Measurements from ENCODE around the gene NOX5. TPM values are rescaled to one million over a fixed set of nuclear protein-coding genes. Genes with fewer than 3 reads are reported as not detected.

NOX5 gene
- total RNA-seq, 6 experiments from 2014 or later: 0.06 to 0.15 (median 0.11) TPM; not detected in 3

- H3K27ac ChIP-seq: no peak overlapping the region
- 13% methylated on average over 10 of the region's 10 CpGs for WGBS (ENCODE audit: insufficient coverage, low coverage, low lambda C conversion rate, missing lambda C conversion rate)
- no peaks in the 10 kb centered on the region for H3K27me3 ChIP-seq
- no peak for TF ChIP-seq POLR2A (IDR thresholded peaks at IDR 0.05)
- TF ChIP-seq CTCF (IDR thresholded peaks at IDR 0.05): no peak
- DNase-seq (no peak), ATAC-seq (peak; percentile 36 to 73 (median 70))
- H3K4me3 ChIP-seq: no peak overlapping the region
- intact Hi-C loops (cut with DNase I): no loop called here
- H3K9me3 ChIP-seq: no peaks in the 10 kb centered on the region
- H3K4me1 ChIP-seq: no peaks in the 10 kb centered on the region
- H3K36me3 ChIP-seq: no peaks in the 10 kb centered on the region
Measured at GRCh38 chr15:69088300-69088965, 73.9 kb downstream of the NOX5 start.

DNA sequence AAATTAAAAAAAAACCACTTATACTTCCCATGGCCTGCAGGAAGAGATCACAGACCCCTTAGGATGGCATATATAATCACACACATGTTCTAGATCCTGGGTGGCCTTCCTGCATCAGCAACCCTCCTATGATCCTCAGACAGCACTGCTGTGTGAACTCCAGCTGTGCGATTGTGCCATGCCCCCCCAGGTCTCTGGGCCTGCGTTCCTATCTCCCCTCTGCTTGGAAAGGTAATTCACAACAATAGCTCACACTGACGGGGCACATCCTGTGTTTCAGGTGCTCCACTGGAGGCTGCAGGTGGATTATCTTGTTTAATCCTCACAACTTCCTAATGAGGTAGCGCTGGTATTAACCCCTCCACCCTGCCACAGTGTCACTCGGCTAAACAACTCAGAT, 74.8 kb downstream of the NOX5 start:
- no peak overlapping the region for H3K4me3 ChIP-seq
- intact Hi-C loops (cut with DNase I): no loop called here
- WGBS (ENCODE audit: insufficient coverage, low coverage, low lambda C conversion rate, missing lambda C conversion rate): 94% methylated on average over 5 of the region's 5 CpGs
- no peak for DNase-seq
- H3K36me3 ChIP-seq: no peaks in the 10 kb centered on the region
- H3K9me3 ChIP-seq: no peaks in the 10 kb centered on the region
- no peak for ATAC-seq
- H3K4me1 ChIP-seq: no peaks in the 10 kb centered on the region
- H3K27ac ChIP-seq: no peak overlapping the region
- no peaks in the 10 kb centered on the region for H3K27me3 ChIP-seq
- no peak for TF ChIP-seq CTCF (IDR thresholded peaks at IDR 0.05)

DNA sequence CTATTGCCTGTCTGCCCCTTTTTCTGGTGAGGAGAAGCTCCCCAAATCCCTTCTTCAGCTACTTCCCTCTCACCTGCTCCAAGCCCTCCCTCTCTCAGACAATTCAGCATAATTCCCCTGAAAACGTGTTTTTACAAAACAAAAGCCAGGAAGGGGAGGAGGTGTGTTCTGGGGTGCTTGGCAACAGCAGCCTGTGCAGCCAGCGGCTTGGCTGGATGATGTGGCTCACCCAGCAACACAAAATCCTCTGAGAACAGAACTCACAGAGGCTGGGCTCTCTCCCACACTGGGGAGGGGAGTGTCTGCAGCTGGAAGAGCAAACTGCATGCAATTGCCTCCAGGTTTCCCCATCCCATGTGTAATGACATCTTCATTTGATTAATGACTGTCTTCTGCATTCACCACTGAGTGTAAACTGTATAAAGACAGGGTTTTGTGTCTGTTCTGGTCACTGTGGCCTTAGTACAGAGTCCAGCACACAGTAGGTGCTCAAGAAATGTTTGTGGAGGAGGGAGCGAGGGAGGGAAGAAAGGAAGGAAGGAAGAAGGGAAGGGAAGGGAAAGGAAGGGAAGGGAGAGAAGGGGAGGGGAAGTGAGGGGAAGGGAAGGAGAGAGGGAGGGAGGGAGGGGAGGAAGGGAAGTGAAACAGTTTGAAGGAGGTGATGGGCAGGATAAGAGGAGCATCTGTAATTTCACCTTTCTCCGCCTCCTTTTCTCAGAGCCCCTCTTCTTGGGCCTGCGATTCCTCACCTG, 75.9 kb downstream of the NOX5 start:
- DNase-seq: no peak
- no peak for TF ChIP-seq CTCF (IDR thresholded peaks at IDR 0.05)
- no peak for TF ChIP-seq POLR2A (IDR thresholded peaks at IDR 0.05)
- Histone ChIP-seq H3K9me3 (no peaks in the 10 kb centered on the region), H3K27me3 (no peaks in the 10 kb centered on the region), H3K27ac (no peak overlapping the region), H3K36me3 (no peaks in the 10 kb centered on the region), H3K4me1 (no peaks in the 10 kb centered on the region), H3K4me3 (no peak overlapping the region)
- intact Hi-C loops (cut with DNase I): no loop called here
- no peak for ATAC-seq
- 37% methylated on average over 4 of the region's 5 CpGs for WGBS (ENCODE audit: insufficient coverage, low coverage, low lambda C conversion rate, missing lambda C conversion rate)

DNA sequence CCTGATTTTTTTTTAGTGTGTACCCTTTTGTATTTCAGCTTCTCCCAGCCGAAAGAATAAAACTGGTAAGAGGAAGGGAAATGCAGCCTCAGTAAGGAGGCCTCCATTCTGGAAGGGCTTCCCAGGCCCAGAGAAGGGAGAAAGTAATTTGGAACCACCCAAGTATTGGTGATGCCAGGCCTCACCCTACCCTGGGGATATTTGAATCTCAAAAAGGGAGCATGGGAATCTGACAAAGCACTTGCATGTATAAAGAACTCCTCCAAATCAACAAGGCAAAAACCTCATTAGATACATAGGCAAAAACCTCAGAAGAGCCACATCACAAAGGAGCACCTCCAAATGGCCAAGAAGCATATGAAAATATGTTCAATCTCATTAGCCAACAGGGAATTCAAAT, 77.2 kb downstream of the NOX5 start:
- Histone ChIP-seq H3K36me3 (no peaks in the 10 kb centered on the region), H3K4me1 (no peaks in the 10 kb centered on the region), H3K9me3 (no peaks in the 10 kb centered on the region), H3K4me3 (no peak overlapping the region), H3K27me3 (no peaks in the 10 kb centered on the region), H3K27ac (no peak overlapping the region)
- DNase-seq (no peak), ATAC-seq (no peak)
- intact Hi-C loops (cut with DNase I): no loop called here
- WGBS (ENCODE audit: insufficient coverage, low coverage, low lambda C conversion rate, missing lambda C conversion rate): 86% methylated on average over 1 of the region's 1 CpG
- TF ChIP-seq CTCF (IDR thresholded peaks at IDR 0.05) (no peak), POLR2A (IDR thresholded peaks at IDR 0.05) (no peak)
